SKM-1 treated with dmso at 0.1 percent for 144 hours (cell line): ENCODE data around the gene C10orf105.

ENCODE experiments used
- DNase-seq: peaks from one replicate; lab custom pipeline; 2025; ENCODE audit not compliant: unreplicated experiment; lab: John Stamatoyannopoulos, UW

C10orf105 gene

DNA sequence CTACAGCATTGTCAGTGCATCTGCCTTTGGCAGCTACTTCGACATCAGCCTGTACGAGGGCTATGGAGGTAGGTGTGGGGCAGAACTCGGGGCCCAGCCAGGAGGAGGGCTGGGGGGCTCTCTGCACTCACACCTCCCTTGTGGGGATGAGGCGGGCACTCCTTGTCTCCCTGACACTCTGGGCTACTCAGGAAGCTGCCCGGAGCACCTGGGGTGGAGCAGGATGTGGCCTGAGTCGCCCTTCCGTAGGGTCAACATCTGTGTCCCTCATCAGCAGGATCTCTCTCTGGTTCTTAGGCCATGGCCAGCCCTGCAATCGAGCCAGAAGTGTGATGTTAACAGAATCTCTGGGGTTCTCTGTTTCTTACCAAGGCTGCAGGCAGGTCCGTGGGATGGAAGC, 40.2 kb downstream of the C10orf105 start:
- DNase-seq: no peak

- no peak for DNase-seq
These were observed 41.3 kb downstream of the C10orf105 start for GRCh38 chr10:71678057-71678805.

DNA sequence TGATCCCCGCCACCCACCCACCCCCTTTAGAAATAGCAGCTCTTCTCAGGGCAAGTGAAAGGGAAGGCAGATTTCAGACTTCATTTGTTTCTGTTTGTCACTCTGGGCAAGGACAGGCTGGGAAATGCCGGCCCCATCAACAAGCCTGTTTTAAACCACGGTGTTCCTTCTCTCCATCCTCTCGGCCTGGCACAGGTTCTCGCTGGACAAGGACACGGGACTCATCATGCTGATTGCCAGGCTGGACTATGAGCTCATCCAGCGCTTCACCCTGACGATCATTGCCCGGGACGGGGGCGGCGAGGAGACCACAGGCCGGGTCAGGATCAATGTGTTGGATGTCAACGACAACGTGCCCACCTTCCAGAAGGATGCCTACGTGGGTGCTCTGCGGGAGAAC, 42.3 kb downstream of the C10orf105 start:
- no peak for DNase-seq

GRCh38 chr10:71675295-71675970, 44.1 kb downstream of the C10orf105 start:
- no peak for DNase-seq

DNA sequence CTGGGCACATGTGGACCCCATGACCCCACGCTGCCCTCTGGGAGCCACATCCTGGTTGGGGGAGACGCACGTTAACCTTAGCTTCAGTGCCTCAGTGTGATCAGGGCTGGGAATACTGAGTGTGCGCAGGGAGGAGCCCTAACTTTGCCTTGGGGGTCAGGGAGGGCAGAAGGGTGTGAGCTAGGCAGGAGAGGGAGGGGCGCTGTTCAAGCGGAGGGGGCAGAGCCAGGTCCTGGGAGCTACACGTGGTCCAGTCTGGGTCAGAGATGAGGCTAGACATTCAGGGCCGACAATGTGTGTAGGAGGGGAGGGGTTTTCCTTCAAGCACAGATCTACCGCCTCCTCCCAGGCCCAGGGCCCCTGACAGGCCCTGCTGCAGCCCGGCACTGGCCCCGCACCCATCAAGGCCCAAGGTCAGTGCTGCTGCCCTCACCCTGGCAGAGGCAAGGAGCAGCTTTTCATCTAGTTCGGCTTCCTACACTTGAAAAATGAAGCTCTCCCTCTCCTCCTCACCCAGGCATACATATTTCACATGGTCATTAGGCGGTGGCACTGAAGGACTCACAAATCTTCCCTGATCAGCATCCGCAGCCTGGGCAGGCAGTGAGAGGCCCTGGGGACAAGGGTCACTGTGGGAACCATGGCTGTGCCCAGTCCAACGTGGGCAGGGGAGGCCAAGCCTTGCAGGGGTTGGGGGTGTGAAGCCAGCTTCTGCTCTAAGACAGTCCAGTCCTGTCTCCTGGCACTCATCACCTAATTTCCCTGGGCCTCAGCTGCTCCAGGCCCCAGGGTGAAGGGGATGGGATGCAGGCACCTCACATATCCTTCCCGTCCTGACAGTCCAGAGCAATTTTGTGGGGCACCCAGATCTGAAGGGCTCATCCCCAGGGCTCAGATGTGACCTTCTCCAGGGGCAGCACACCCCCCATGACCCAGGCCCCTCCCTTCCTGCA, 47.3 kb downstream of the C10orf105 start:
- DNase-seq: no peak

- peak; percentile 43 for DNase-seq
These were observed 52.2 kb downstream of the C10orf105 start for GRCh38 chr10:71667387-71667752.

- DNase-seq: no peak
These were observed 52.8 kb downstream of the C10orf105 start for GRCh38 chr10:71666639-71667386.

GRCh38 chr10:71665456-71665855, 54.1 kb downstream of the C10orf105 start:
- no peak for DNase-seq

- no peak for DNase-seq
These were observed 55.0 kb downstream of the C10orf105 start for GRCh38 chr10:71664585-71664984.

DNA sequence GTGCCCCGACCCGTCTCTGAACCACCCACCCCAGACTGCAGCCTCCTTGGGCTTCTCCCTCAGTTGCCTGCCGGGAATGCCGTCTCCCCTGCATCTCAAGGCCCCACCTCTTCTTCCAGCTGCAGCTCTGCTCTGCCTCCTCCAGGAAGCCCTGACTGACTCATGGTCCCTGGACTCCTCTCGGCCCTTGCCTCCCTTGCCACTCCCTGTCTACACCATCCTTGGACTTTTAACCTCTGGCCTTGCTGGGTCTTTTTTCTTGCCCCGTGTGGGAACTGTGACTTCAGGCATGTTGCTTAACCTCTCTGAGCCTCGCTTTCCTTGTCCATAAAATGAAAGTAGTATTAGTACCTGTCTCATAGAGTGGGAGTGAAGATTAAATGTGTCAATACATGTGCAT, 56.3 kb downstream of the C10orf105 start:
- DNase-seq: no peak

GRCh38 chr10:71661779-71662336, 57.7 kb downstream of the C10orf105 start:
- DNase-seq: no peak
